ENCODE data around the gene GPR108.

GRCh38 chr19:6765738-6766356 lies 28.5 kb upstream of the GPR108 start:
- TF ChIP-seq CTCF (IDR thresholded peaks at IDR 0.05; ENCODE audit: low read depth, low read length, missing input control) (no peak), FOXA1 (IDR thresholded peaks at IDR 0.05) (no peak), MAX (IDR thresholded peaks at IDR 0.05) (no peak), HNF4A (conservative IDR thresholded peaks at IDR 0.05) (no peak)
